HepG2 (cell line): ENCODE measurements around the gene CTSA. TPM values are rescaled to one million over a fixed set of nuclear protein-coding genes. Genes with fewer than 3 reads are reported as not detected.

Experiments
- ARNTL ChIP-seq: sonication (generic); formaldehyde crosslinking; IDR thresholded peaks from 2 replicates; pipeline ENCODE4 v1.4.0; 2020; ENCODE audit warnings: mild to moderate bottlenecking, missing genetic modification reagents
- ATAD3A ChIP-seq: sonication (generic); formaldehyde crosslinking; IDR thresholded peaks from 2 replicates; pipeline ENCODE4 v1.4.0; 2020; ENCODE audit warnings: missing genetic modification reagents
- CCDC6 ChIP-seq: sonication (generic); formaldehyde crosslinking; IDR thresholded peaks from 2 replicates; pipeline ENCODE4 v1.8.1; 2022; ENCODE audit warnings: mild to moderate bottlenecking, missing genetic modification reagents, moderate library complexity
- CEBPB ChIP-seq: IDR thresholded peaks from 2 replicates; pipeline ENCODE4 v1.6.1; 2011; ENCODE audit warnings: low read depth, low read length, improper control_type of control experiment, borderline replicate concordance
- ELF1 ChIP-seq: sonication (generic); formaldehyde crosslinking; IDR thresholded peaks from 2 replicates; pipeline ENCODE4 v1.4.0; 2020; ENCODE audit warnings: missing genetic modification reagents
- HBP1 ChIP-seq: IDR thresholded peaks from 2 replicates; pipeline ENCODE4 v1.6.1; 2016; ENCODE audit warnings: low read depth, control low read depth
- HMGXB3 ChIP-seq: sonication (generic); formaldehyde crosslinking; IDR thresholded peaks from 2 replicates; pipeline ENCODE4 v1.4.0; 2020; ENCODE audit warnings: missing genetic modification reagents, borderline replicate concordance
- IRF9 ChIP-seq: sonication (generic); formaldehyde crosslinking; IDR thresholded peaks from 2 replicates; pipeline ENCODE4 v1.8.0; 2022; ENCODE audit warnings: missing genetic modification reagents, mild to moderate bottlenecking, borderline replicate concordance
- KDM5B ChIP-seq: sonication (generic); formaldehyde crosslinking; IDR thresholded peaks from 2 replicates; pipeline ENCODE4 v1.4.0; 2020; ENCODE audit warnings: missing genetic modification reagents, mild to moderate bottlenecking, borderline replicate concordance
- KLF13 ChIP-seq: sonication (generic); formaldehyde crosslinking; IDR thresholded peaks from 2 replicates; pipeline ENCODE4 v1.4.0; 2020; ENCODE audit warnings: mild to moderate bottlenecking, missing genetic modification reagents
- NR3C1 ChIP-seq: sonication (generic); formaldehyde crosslinking; IDR thresholded peaks from 2 replicates; pipeline ENCODE4 v1.4.0; 2020; ENCODE audit warnings: missing genetic modification reagents
- RARA ChIP-seq: IDR thresholded peaks from 2 replicates; pipeline ENCODE4 v1.6.1; 2016; ENCODE audit warnings: missing genetic modification reagents, missing compliant biosample characterization
- SAFB2 ChIP-seq: sonication (generic); formaldehyde crosslinking; IDR thresholded peaks from 2 replicates; pipeline ENCODE4 v1.5.1; 2020; ENCODE audit warnings: missing genetic modification reagents, low read depth, mild to moderate bottlenecking, borderline replicate concordance
- SIN3B ChIP-seq: fragments of 150-350 bp; IDR thresholded peaks from 2 replicates; pipeline ENCODE4 v1.6.1; 2014; ENCODE audit warnings: low read length
- SOX5 ChIP-seq: IDR thresholded peaks from 2 replicates; pipeline ENCODE4 v1.6.1; 2016; ENCODE audit warnings: borderline replicate concordance
- TBL1XR1 ChIP-seq: fragments of 150-350 bp; IDR thresholded peaks from 2 replicates; pipeline ENCODE4 v1.6.1; 2014; ENCODE audit warnings: borderline replicate concordance, low read length; ENCODE audit not compliant: partially characterized antibody
- ZFAT ChIP-seq: sonication (generic); formaldehyde crosslinking; conservative IDR thresholded peaks from 2 replicates; pipeline ENCODE4 v1.8.1; 2023; ENCODE audit warnings: missing genetic modification reagents, inconsistent platforms
- ZFP36L2 ChIP-seq: sonication (generic); formaldehyde crosslinking; IDR thresholded peaks from 2 replicates; pipeline ENCODE4 v1.4.0; 2020; ENCODE audit warnings: missing genetic modification reagents
- ZNF263 ChIP-seq: sonication (generic); formaldehyde crosslinking; IDR thresholded peaks from 2 replicates; pipeline ENCODE4 v1.4.0; 2020; ENCODE audit warnings: missing genetic modification reagents
- ZNF274 ChIP-seq: sonication (generic); formaldehyde crosslinking; IDR thresholded peaks from 2 replicates; pipeline ENCODE4 v1.5.1; 2020; ENCODE audit warnings: mild to moderate bottlenecking, missing genetic modification reagents
- ZNF292 ChIP-seq: sonication (generic); formaldehyde crosslinking; IDR thresholded peaks from 2 replicates; pipeline ENCODE4 v1.8.1; 2022; ENCODE audit warnings: mild to moderate bottlenecking, low read depth, missing genetic modification reagents, borderline replicate concordance
- ZNF513 ChIP-seq: sonication (generic); formaldehyde crosslinking; conservative IDR thresholded peaks from 2 replicates; pipeline ENCODE4 v1.5.0; 2020; ENCODE audit warnings: missing genetic modification reagents
- polyA plus RNA-seq, 8 experiments: library from polyadenylated mRNA; depleted of rRNA in 3 of 8; stranded (reverse) in 7 of 8; unstranded in 1 of 8; fragments of >200 nt; fragmentation: Illumina TruSeq in 4 of 8; extraction: Trizol in 4 of 8; gene quantifications; 2 replicates each; pipeline versions ENCODE4 v1.2.1 to v1.2.3, GENCODE V29; 2011 to 2016; ENCODE audit warnings: low read depth in 4 of 8, missing spikeins in 1 of 8, mixed read lengths in 1 of 8; ENCODE audit not compliant: insufficient read depth in 1 of 8
- total RNA-seq, 5 experiments: library from RNA; depleted of rRNA; stranded (reverse); fragments of >200 nt; fragmentation: Illumina TruSeq; extraction: Trizol; gene quantifications; 2 replicates each; pipeline ENCODE4 v1.2.3, GENCODE V29; 2016; ENCODE audit warnings: low read depth in 1 of 5

CTSA gene
- total and polyA plus RNA-seq, 2 of the 13 experiments (the other 11 are each of a cell fraction or from before 2014, with no cell fraction given) = 202 to 231 TPM

GRCh38 chr20:45921337-45922189, 30.4 kb downstream of the CTSA start (continued):
- TF ChIP-seq HMGXB3 (CRISPR knock-in tag) = no peak
- TF ChIP-seq TBL1XR1 = no peak
- TF ChIP-seq ZFAT (CRISPR knock-in tag) = no peak
- peak; percentile 74; the same call in 1 of the 2 replicates for TF ChIP-seq CEBPB
- no peak for TF ChIP-seq ZNF292
- TF ChIP-seq ZNF263 = 0 out of 2 replicates have a peak, but pooled peaks have one; percentile 49
- no peak for TF ChIP-seq KDM5B (CRISPR knock-in tag)
- no peak for TF ChIP-seq HBP1 (CRISPR knock-in tag)
- TF ChIP-seq ARNTL (CRISPR knock-in tag) = peak; percentile 33; the same call in 1 of the 2 replicates
- TF ChIP-seq SOX5 (CRISPR knock-in tag) = 0 out of 2 replicates have a peak, but pooled peaks have one; percentile 8
- no peak for TF ChIP-seq ZFP36L2 (CRISPR knock-in tag)
- no peak for TF ChIP-seq IRF9 (CRISPR knock-in tag)
- no peak for TF ChIP-seq SAFB2 (CRISPR knock-in tag)
- no peak for TF ChIP-seq ZNF274 (CRISPR knock-in tag)
- TF ChIP-seq KLF13 = no peak
- TF ChIP-seq RARA (CRISPR knock-in tag) = peak; percentile 70
- no peak for TF ChIP-seq SIN3B
- TF ChIP-seq ATAD3A (CRISPR knock-in tag) = 0 out of 2 replicates have a peak, but pooled peaks have one; percentile 25
- TF ChIP-seq ZNF513 (CRISPR knock-in tag) = no peak
- TF ChIP-seq ELF1 (CRISPR knock-in tag) = no peak
- no peak for TF ChIP-seq NR3C1
- TF ChIP-seq CCDC6 (CRISPR knock-in tag) = no peak
